ENCODE data around the gene SLC16A8.
"Not testable (repeated sequence)": the region's sequence is repeated elsewhere in the genome, so short reads cannot be mapped to it uniquely, and the experiment has no call there.

SLC16A8 gene

DNA sequence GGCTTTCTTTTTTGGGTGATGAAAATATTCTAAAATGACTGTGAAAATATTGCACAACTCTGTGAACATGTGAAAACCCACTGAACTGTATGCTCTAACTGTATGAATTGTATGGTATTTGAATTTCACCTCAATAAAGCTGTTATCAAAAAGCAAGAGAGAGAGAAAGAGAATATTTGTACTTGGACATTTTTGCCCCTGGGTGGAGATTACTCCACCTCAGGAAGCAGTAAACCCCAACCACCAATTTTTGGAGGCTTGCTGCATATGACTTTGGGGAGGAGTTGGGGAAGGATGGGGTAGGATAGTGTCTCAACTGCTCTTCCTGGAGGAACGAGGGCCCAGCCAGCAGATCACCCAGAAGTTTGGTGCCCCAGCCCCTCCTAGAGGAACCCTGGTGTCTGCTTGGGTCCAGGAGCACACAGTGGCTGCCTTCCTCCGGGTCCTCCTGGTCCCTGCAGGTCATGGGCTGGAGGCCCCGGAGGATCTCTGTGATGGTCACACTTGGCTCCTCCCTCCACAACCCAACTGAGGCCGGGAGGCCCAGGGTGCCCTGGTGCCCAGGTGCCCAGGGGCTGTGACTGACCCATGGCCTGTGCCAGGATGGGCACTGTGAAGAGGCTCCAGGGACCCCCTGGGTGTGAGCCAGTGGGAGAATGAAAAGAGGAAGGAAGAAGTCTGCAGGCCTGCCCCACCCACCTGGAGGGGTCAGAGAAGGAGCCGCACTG, 42.1 kb downstream of the SLC16A8 start:
- no peak for DNase-seq

GRCh38 chr22:38040953-38041759, 42.8 kb downstream of the SLC16A8 start:
- DNase-seq: no peak

DNA sequence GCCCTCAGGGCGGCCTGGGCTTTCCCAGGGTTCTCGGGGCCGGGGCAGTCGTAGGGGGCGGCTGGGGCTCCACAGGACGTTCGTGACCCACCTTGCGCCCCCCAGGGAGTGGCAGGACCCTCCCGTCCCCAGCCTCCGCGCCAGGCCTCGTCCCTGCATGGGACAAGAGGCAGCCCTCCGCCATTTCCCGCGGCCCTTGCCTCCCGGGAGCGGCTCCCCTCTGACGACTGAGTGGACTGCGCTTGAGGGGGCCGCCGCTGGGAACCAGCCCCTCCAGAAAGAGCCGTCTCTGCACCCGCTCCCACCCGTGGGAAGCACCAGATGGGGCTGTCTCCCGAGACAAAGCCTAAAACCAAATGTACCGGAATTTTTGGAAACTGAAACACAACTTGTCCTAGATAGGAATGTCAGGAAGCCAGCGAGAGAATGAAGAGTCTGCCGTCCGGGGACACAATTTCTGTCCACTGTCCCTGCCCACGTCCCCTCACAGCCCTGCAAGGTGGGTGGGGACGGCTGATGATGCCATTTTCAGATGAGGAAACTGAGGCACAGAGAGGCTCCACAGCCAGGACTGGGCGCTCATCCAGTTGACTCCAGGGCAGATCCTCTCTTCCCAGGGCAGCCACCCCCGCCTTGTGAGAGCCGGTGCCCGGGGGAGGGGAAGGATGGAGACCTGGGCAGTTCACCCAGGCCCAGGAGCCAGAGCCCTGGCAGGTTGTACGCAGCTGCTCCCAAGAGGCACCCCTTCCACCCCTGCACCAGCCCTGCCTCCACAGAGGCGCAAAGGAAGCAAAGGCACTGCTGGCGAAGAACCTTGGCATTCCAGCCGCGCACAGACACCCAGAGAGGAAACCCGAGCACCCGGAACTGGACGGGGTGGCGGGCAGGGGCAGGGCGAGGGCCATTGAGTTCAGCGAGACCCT, 44.8 kb downstream of the SLC16A8 start:
- DNase-seq: no peak

- no peak for DNase-seq
Observed at GRCh38 chr22:38038426-38038825, 45.6 kb downstream of the SLC16A8 start.

- DNase-seq: not testable (repeated sequence)
Observed at GRCh38 chr22:38037367-38038150, 46.4 kb downstream of the SLC16A8 start.

GRCh38 chr22:38036392-38037062, 47.5 kb downstream of the SLC16A8 start:
- DNase-seq: no peak

- DNase-seq: no peak
Observed at GRCh38 chr22:38035530-38035885, 48.5 kb downstream of the SLC16A8 start.

DNA sequence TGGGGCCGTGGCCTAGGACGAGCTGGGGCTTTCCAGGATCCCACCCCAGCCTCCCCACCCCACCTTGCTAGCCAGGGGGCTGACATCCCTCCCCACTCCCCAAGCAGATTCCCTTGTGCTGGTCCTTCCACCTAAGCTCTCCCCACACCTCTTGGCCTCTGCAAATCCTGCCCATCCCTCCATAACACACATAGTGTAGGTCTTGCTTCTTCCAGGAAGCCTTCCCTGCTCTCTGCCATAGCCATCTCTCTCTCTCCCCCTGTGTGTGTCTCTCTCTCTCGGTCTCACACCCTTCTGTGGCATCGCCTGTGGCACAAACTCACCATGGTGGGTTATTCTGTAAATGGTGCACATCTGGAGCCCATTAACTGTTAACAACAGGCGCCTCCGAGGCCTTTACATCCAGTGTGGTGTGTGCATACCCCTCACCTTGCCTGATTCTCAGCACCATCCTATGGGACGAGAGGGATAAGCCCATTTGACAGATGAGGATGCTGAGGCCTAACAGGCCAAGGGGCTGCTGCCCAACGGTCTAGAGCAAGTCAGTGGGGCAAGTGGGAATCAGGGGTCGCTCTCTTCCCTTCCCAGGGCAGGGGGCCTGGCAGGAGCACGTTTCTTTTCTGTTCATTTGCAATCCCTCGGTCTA, 49.0 kb downstream of the SLC16A8 start:
- no peak for DNase-seq

- no peak for DNase-seq
Observed at GRCh38 chr22:38034278-38034882, 49.6 kb downstream of the SLC16A8 start.

DNA sequence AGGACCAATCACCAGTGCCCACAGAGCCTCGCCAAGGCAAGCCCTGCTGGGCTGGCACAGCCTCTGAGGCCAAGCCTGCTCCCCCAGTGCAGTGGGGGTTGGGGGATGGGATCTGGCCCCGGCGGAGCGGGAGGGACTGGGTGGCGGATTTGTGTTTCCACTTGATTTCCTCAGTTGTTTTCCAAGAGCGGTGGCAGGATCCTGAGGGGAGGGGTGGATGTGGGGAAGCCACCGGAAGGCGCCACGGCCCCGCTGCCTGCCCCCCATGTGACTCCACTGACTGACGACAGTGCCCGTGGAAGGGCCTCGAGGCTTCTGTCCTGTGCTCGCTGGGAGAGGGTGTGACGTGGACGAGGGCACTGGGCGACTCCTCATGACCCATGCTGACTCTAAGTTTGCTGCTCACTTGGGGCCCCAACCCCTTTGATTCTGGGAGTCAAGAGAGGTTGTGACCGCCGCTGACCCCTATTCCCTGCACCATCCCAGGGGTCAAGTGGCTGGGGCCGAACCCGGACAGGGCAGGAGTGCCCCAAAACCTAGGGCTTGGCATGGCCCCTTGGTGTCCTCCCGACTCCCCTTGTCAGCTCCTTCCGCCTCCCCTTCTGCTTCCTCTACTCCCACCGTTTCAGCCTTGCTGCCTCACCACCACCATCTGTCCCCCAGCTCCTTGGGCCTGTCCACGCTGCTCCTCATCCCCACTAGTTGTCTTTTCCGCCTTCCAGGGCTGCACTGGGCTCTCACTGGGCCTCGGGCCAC, 50.3 kb downstream of the SLC16A8 start:
- DNase-seq: no peak

GRCh38 chr22:38032681-38033521, 51.1 kb downstream of the SLC16A8 start:
- DNase-seq: no peak

GRCh38 chr22:38031491-38031890, 52.5 kb downstream of the SLC16A8 start:
- DNase-seq: no peak

DNA sequence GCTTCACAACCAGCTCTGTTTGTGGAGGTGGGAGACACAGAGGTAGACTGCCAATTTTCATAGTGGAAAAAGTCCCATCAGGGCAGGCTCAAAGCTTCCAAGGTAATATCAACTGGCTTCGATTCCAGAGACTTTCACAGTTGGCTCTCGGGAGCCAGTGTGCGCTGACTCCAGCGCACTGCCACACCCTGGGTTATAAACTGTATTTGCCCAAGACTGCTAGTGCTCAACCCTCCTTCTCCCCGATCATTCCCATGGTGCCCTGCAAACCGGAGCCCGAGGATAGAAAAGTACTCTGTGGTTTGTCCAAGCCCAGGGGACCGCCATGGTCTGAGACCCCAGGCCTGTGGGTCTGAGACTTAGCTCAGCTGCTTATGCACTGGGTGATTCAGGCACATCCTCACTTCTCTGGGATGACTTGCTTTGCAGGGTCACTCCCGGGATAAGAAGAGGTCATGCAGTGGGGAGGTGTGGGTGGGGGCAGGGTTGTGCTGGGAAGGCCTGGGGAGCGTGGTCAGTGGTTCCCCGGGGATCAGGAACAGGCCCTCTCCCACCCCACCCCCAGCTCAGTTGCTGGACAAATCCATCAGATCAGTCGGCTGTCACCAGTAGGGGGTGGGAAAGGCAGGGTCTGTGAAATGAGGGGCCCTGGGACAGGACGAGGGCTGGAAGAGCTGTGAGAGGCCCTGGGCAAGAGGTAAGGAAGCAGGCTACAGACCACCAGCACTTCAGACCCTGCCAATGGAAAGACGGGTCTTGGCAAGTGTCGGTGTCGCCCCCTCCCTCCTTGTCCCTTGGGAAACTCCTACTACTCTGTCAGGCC, 53.5 kb downstream of the SLC16A8 start:
- DNase-seq: no peak

DNA sequence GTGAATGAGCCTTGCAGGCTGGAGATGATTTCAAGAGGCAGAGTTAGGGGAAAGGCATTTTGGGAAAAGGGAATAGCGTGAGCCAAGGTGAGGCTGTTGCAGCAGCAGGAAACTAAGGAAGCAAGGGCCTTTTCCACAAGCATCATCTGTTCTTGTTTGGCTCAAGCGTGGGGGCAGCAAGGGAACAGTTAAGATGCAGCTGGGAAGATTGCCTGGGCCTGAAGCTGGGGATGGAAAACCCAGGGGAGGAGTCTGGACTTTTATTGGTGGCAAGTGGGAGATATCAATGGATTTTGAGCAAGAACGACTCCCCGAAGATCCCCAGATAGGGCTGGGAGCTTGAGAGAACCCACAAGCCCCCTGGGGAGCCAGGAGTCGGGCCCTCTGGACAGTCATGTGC, 54.1 kb downstream of the SLC16A8 start:
- DNase-seq: no peak

- DNase-seq: no peak
Observed at GRCh38 chr22:38029370-38029769, 54.6 kb downstream of the SLC16A8 start.

DNA sequence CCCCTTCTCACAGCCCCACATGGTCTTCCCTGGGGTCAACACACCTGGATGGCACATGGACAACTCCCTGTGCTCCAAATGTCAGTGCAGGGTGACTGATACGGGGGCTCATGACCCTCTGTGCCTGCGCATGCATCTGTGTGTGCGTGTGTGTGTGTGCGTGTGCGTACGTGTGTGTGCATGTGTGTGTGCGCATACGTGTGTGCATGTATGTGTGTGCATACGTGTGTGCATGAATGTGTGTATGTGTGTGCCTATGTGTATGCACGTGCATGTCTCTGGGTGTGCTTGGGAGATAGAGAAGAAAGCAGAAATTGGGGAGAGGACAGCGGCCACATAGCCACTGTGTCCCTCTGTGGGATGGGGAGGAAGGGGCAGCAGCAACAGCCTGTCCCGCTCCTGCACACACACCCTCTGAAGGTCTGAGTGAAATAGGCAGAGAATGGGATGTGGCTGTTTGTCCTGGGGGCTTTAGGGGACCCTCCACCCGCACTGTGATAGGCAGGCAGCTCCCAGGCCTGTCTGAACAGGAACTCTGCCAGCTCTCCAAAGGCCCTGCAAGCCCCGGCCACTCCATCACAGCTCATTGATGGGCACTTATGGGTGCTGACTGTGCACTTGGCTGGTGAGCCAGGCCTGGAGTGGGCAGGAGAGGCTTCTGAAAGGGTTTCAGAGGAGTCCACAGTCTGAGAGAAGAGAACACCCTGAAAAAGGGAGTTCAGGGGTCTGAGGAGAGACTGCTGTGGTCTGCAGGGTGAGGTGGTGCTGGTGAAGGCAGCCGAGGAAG, 55.4 kb downstream of the SLC16A8 start:
- no peak for DNase-seq

Measured in activated CD4-positive, alpha-beta T cell treated with anti-CD3 and anti-CD28 coated beads, Interleukin-2, amount 50 U/mL, for 1 hour (primary cell).